ENCODE data around the gene NPHP4.

NPHP4 gene

GRCh38 chr1:5822266-5822665, 170.0 kb downstream of the NPHP4 start:
- DNase-seq: no peak

DNA sequence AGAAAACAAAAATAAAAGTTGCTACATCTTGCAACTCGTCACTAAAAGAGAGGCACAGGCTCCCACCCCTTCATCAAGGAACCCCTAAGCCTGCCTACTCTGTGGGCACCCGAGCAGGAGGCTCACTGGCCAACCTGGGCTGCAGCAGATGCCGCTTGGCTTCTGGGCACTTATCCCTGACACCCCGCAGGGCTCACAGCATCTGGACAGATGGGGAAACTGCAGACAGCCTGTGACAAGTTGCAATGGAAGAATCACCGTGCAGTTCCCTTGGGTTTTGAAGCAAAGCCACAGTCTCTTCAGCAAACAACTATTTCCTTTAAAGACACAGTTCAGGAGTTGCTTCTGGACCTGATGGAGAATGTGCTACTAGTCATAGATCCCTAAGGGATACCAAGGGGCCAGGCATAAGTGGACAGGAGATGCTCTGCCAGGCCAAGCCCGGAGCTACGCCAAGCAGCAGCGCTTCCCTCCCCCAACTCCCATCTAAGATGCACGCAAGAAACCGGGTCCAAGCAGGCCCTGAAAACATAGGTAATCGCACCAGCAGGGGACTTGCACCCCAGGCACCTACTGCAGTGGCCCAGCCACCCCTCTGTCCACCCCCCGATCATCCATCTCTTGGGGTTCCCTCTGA, 170.6 kb downstream of the NPHP4 start:
- DNase-seq: no peak

DNA sequence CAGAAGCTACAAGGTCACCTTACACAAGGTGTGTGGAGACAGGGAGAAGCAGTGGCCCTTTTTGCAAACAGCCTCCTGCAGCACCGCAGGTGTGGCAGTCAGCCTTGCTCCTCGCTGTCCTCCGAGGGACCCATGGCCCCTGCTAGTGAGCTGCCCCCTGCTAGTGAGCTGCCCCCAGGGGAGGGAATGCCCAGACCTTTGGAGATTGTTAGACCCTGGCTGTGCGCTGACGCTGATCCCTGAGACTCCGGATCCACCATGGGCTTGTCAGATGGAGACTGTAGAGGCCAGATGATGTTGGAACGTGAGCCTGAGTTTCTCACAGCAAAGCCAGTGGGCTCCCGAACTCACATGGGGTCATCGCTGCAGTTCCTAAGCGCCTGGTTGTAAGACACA, 172.2 kb downstream of the NPHP4 start:
- no peak for DNase-seq

DNA sequence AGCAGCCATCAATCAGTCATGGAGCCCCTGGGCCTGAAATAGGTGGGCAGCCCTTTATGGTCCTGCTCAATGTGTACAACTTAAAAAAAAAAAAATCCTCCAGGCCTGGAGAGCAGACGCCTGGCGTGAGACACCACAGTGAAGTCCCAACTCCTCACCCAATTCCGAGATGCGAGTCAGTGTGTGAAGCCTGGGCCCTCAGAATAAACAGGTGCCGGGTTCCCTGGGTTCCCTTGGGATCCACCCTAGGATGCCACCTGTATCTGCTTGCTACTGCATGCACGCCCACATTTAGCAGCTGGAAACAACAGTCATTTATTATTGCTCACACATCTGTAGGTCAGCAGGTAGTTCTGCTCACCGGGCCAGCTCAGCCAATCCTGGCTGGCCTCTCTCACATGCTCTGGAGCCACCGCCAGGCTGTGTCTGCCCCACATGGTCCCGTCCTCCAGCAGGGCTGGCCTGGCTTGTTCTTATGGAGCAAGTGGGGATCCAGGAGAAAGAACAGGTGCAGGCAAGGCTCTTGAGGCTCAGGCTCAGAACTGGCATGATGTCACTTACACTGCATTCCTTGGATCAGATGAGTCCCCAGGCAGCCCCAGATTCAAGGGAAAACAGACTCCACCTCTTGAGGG, 172.7 kb downstream of the NPHP4 start:
- DNase-seq: no peak

DNA sequence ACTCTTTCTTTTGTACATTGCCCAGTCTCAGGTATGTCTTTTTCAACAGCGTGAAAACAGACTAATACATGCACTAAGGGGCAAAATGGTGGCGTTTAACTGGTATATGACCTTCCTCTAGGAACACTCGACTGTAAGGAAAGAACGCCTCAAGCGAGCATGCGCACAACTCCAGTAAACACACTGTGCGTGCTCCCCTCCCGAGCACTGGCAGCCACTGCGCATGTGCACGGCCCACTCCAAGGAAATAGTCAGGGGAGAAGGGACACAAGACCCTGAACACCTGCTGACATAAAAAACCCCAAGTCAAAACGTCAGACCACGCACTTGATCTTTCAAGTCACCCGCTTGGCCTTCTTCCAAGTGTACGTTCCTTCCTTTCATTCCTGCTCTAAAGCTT, 173.5 kb downstream of the NPHP4 start:
- no peak for DNase-seq

DNA sequence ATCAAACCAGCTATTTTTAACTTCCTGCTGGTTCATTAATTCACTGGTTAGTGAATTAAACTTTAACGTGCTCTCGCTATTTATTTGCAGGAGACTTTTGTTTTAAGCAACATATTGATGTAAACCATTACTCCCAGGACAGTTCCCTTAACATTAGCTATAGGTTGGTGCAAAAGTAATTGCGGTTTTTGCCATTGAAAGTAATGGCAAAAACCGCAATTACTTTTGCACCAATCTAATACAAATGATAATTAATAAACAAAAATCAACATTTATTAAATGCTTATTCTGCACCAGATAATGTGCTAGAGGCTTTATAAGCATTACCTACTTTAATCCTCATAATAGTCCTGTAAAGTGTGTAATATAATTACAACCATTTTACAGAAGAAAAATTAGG, 176.5 kb downstream of the NPHP4 start:
- no peak for DNase-seq

DNA sequence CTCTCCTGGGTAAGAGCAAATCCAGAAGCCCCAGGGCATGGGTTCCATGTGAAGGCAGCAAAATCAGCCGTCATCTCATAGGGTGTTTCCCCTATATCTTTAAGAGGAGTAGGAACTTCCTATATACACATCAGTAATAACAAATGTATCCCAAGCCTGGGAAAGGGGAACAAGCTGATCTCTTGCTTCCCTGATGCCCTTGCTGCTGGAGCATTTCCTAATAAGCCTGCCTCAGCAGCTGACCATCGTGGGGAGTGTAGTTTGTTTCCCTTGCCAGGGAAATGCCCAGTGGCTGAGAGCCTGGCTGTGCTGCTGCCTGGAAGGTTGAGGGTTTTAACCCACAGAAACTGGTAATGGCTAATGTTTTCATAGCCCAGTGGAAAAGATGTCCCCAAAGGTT, 177.0 kb downstream of the NPHP4 start:
- no peak for DNase-seq

DNA sequence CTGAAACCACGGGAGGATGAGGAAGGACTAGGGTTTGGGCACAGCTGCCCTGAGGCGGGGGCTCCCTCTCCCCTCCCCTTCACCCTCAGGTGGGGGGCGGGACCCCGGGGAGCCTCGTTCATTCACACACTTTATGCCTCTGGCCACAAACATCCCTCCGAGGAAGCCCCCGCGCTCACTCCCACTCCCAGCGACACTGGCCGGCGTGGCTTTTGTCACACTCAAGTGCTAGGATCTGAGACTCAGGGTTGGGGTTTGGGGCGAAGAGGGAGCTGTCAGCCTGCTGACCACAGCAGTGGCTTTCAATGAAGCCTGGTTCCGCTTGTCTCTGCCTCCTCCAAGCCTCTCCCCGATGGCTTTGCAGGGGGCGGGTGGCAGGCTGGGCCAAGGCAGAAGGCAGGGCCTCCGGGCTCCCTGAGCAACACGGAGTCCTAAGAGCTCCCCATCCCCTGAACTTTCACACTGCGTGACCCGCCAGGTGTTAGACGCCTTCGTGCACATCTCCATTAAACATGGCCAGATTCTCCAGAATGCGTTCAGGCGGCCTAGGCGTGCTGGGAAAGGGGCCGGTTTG, 178.1 kb downstream of the NPHP4 start:
- no peak for DNase-seq

GRCh38 chr1:5813480-5813879, 178.7 kb downstream of the NPHP4 start:
- no peak for DNase-seq

Data from retina (tissue), 1 donor.